Measurements from ENCODE around the gene MMP11.

The MMP11 gene

GRCh38 chr22:23786752-23787599, 14.3 kb downstream of the MMP11 start, which contains the start of gene SMARCB1:
Gene SMARCB1, plus strand, starts transcription at chr22:23786966. Its CDS starts 204 bp downstream, at chr22:23787170.
- peak within 1 kb of the TSS; percentile 87 for H3K27ac ChIP-seq
- TF ChIP-seq ZFX (IDR thresholded peaks at IDR 0.05) (peak; percentile 89; the same call in 1 of the 2 replicates), CTCF (conservative IDR thresholded peaks at IDR 0.05) (no peak)

- H3K27ac ChIP-seq, result peak overlapping the region; percentile 87
- TF ChIP-seq ZFX (IDR thresholded peaks at IDR 0.05) (no peak), CTCF (conservative IDR thresholded peaks at IDR 0.05) (no peak)
These were observed 14.9 kb downstream of the MMP11 start for GRCh38 chr22:23787600-23787896.

- peak overlapping the region; percentile 87 for H3K27ac ChIP-seq
- no peak for TF ChIP-seq ZFX (IDR thresholded peaks at IDR 0.05)
- no peak for TF ChIP-seq CTCF (conservative IDR thresholded peaks at IDR 0.05)
These were observed 15.3 kb downstream of the MMP11 start for GRCh38 chr22:23787910-23788309.

GRCh38 chr22:23789121-23789520, 16.5 kb downstream of the MMP11 start:
- H3K27ac ChIP-seq, result no peak overlapping the region
- no peak for TF ChIP-seq CTCF (conservative IDR thresholded peaks at IDR 0.05)
- no peak for TF ChIP-seq ZFX (IDR thresholded peaks at IDR 0.05)

GRCh38 chr22:23789638-23790037, 17.0 kb downstream of the MMP11 start:
- no peak for TF ChIP-seq ZFX (IDR thresholded peaks at IDR 0.05)
- no peak for TF ChIP-seq CTCF (conservative IDR thresholded peaks at IDR 0.05)
- H3K27ac ChIP-seq, result no peak overlapping the region

GRCh38 chr22:23790819-23791737, 18.4 kb downstream of the MMP11 start:
- no peak overlapping the region for H3K27ac ChIP-seq
- TF ChIP-seq CTCF (conservative IDR thresholded peaks at IDR 0.05) (no peak), ZFX (IDR thresholded peaks at IDR 0.05) (no peak)

Data from C4-2B (cell line).